Testis (tissue), 2 donors: Measurements from ENCODE around the gene FAM53B.

ENCODE experiments used
- CTCF ChIP-seq, 3 experiments: fragments of 450-650 bp in 2 of 3; fragments of 200-600 bp in 1 of 3; sonication (generic) in 1 of 3; IDR thresholded peaks; one replicate each; pipeline ENCODE4 v1.5.1; 2016 to 2019; ENCODE audit warnings: antibody characterized with exemption in 3 of 3, mild to moderate bottlenecking in 2 of 3, moderate library complexity in 1 of 3
- POLR2A ChIP-seq: fragments of 450-650 bp; IDR thresholded peaks from one replicate; pipeline ENCODE4 v1.6.1; 2017; ENCODE audit warnings: antibody characterized with exemption, mild to moderate bottlenecking, moderate library complexity

- no peak for TF ChIP-seq CTCF (IDR thresholded peaks at IDR 0.05)
- no peak for TF ChIP-seq POLR2A
Observed at GRCh38 chr10:124678557-124679240, 65.5 kb downstream of the FAM53B start.
